ENCODE data around the gene TNFAIP6.

The TNFAIP6 gene

DNA sequence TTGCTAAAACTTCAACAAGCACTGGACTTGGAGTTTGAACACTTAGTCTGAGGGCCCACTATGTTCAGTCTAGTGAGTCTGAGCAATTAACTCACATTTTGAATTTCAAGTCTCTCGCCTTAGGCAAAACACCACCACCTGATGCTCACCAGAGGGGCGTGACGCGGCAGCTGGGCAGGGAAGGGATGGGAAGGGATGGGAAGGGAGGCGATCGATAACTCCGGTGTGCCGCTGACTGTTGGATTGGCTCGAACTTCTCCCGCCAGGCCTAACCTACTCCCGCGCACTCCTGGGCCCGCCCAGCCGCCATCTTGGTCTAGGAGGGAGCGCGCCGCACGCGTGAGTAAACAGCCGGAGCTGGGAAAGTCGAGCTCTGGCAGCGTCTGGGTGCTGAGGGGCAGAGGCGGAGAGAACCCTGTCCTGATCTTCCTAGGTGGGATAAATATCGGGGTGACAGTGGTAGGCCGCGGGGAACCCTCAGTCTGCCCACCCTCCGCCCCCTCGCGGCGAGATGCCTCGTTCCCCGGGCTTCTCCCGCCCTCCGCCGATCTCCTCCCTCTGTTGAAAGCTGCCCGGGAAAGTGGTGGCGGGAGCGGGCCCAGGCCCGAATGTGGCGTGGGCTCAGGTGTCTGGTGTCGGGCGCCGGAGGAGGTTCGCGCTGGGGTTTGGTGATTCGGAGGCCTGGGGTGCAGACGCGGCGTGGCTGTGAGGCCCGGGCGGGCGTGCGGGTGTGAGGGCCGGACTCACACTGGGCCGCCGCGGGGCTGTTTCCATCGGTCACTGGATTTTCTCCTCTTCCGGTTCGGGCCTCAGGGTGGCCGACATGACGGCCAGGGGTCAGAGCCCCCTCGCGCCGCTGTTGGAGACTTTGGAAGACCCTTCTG lies 52.5 kb downstream of the TNFAIP6 start, which contains the start of gene RIF1 (continued):
- TF ChIP-seq ZFP69B (tag by site-specific recombination; IDR thresholded peaks at IDR 0.05), result peak; percentile 81
- TF ChIP-seq OVOL3 (tag by site-specific recombination; IDR thresholded peaks at IDR 0.05), result no peak
- peak; percentile 91 for TF ChIP-seq KLF7 (tag by site-specific recombination; IDR thresholded peaks at IDR 0.05; ENCODE audit: borderline replicate concordance)
- TF ChIP-seq ZNF174 (tag by site-specific recombination; IDR thresholded peaks at IDR 0.05), result no peak
- no peak for TF ChIP-seq ZNF184 (tag by site-specific recombination; IDR thresholded peaks at IDR 0.05)
- peak; percentile 58; the same call in 1 of the 2 replicates for TF ChIP-seq ZNF394 (tag by site-specific recombination; IDR thresholded peaks at IDR 0.05; ENCODE audit: borderline replicate concordance)
- TF ChIP-seq, protein P1, sequence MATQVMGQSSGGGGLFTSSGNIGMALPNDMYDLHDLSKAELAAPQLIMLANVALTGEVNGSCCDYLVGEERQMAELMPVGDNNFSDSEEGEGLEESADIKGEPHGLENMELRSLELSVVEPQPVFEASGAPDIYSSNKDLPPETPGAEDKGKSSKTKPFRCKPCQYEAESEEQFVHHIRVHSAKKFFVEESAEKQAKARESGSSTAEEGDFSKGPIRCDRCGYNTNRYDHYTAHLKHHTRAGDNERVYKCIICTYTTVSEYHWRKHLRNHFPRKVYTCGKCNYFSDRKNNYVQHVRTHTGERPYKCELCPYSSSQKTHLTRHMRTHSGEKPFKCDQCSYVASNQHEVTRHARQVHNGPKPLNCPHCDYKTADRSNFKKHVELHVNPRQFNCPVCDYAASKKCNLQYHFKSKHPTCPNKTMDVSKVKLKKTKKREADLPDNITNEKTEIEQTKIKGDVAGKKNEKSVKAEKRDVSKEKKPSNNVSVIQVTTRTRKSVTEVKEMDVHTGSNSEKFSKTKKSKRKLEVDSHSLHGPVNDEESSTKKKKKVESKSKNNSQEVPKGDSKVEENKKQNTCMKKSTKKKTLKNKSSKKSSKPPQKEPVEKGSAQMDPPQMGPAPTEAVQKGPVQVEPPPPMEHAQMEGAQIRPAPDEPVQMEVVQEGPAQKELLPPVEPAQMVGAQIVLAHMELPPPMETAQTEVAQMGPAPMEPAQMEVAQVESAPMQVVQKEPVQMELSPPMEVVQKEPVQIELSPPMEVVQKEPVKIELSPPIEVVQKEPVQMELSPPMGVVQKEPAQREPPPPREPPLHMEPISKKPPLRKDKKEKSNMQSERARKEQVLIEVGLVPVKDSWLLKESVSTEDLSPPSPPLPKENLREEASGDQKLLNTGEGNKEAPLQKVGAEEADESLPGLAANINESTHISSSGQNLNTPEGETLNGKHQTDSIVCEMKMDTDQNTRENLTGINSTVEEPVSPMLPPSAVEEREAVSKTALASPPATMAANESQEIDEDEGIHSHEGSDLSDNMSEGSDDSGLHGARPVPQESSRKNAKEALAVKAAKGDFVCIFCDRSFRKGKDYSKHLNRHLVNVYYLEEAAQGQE (tag by site-specific recombination; IDR thresholded peaks at IDR 0.05), result no peak
- TF ChIP-seq ZBTB17 (tag by site-specific recombination; IDR thresholded peaks at IDR 0.05), result peak; percentile 99
- TF ChIP-seq HOXD13 (CRISPR knock-in tag; IDR thresholded peaks at IDR 0.05; ENCODE audit: borderline replicate concordance), result 0 out of 2 replicates have a peak, but pooled peaks have one; percentile 37
- TF ChIP-seq, protein P2, sequence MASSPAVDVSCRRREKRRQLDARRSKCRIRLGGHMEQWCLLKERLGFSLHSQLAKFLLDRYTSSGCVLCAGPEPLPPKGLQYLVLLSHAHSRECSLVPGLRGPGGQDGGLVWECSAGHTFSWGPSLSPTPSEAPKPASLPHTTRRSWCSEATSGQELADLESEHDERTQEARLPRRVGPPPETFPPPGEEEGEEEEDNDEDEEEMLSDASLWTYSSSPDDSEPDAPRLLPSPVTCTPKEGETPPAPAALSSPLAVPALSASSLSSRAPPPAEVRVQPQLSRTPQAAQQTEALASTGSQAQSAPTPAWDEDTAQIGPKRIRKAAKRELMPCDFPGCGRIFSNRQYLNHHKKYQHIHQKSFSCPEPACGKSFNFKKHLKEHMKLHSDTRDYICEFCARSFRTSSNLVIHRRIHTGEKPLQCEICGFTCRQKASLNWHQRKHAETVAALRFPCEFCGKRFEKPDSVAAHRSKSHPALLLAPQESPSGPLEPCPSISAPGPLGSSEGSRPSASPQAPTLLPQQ (tag by site-specific recombination; IDR thresholded peaks at IDR 0.05), result peak; percentile 85
- TF ChIP-seq ZNF2 (tag by site-specific recombination; IDR thresholded peaks at IDR 0.05), result no peak
- TF ChIP-seq ZNF248 (tag by site-specific recombination; IDR thresholded peaks at IDR 0.05), result no peak
- TF ChIP-seq ZNF600 (tag by site-specific recombination; IDR thresholded peaks at IDR 0.05), result 0 out of 2 replicates have a peak, but pooled peaks have one; percentile 10
- TF ChIP-seq WT1 (tag by site-specific recombination; IDR thresholded peaks at IDR 0.05), result peak; percentile 62
- no peak for TF ChIP-seq ZNF664 (tag by site-specific recombination; IDR thresholded peaks at IDR 0.05)
- TF ChIP-seq, protein P3, sequence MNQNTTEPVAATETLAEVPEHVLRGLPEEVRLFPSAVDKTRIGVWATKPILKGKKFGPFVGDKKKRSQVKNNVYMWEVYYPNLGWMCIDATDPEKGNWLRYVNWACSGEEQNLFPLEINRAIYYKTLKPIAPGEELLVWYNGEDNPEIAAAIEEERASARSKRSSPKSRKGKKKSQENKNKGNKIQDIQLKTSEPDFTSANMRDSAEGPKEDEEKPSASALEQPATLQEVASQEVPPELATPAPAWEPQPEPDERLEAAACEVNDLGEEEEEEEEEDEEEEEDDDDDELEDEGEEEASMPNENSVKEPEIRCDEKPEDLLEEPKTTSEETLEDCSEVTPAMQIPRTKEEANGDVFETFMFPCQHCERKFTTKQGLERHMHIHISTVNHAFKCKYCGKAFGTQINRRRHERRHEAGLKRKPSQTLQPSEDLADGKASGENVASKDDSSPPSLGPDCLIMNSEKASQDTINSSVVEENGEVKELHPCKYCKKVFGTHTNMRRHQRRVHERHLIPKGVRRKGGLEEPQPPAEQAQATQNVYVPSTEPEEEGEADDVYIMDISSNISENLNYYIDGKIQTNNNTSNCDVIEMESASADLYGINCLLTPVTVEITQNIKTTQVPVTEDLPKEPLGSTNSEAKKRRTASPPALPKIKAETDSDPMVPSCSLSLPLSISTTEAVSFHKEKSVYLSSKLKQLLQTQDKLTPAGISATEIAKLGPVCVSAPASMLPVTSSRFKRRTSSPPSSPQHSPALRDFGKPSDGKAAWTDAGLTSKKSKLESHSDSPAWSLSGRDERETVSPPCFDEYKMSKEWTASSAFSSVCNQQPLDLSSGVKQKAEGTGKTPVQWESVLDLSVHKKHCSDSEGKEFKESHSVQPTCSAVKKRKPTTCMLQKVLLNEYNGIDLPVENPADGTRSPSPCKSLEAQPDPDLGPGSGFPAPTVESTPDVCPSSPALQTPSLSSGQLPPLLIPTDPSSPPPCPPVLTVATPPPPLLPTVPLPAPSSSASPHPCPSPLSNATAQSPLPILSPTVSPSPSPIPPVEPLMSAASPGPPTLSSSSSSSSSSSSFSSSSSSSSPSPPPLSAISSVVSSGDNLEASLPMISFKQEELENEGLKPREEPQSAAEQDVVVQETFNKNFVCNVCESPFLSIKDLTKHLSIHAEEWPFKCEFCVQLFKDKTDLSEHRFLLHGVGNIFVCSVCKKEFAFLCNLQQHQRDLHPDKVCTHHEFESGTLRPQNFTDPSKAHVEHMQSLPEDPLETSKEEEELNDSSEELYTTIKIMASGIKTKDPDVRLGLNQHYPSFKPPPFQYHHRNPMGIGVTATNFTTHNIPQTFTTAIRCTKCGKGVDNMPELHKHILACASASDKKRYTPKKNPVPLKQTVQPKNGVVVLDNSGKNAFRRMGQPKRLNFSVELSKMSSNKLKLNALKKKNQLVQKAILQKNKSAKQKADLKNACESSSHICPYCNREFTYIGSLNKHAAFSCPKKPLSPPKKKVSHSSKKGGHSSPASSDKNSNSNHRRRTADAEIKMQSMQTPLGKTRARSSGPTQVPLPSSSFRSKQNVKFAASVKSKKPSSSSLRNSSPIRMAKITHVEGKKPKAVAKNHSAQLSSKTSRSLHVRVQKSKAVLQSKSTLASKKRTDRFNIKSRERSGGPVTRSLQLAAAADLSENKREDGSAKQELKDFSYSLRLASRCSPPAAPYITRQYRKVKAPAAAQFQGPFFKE (tag by site-specific recombination; IDR thresholded peaks at IDR 0.05; ENCODE audit: borderline replicate concordance), result no peak
- TF ChIP-seq YY2 (tag by site-specific recombination; IDR thresholded peaks at IDR 0.05), result peak; percentile 90
- TF ChIP-seq, protein P4, sequence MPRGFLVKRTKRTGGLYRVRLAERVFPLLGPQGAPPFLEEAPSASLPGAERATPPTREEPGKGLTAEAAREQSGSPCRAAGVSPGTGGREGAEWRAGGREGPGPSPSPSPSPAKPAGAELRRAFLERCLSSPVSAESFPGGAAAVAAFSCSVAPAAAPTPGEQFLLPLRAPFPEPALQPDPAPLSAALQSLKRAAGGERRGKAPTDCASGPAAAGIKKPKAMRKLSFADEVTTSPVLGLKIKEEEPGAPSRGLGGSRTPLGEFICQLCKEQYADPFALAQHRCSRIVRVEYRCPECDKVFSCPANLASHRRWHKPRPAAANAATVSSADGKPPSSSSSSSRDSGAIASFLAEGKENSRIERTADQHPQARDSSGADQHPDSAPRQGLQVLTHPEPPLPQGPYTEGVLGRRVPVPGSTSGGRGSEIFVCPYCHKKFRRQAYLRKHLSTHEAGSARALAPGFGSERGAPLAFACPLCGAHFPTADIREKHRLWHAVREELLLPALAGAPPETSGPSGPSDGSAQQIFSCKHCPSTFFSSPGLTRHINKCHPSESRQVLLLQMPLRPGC (tag by site-specific recombination; IDR thresholded peaks at IDR 0.05), result peak; percentile 50; the same call in 1 of the 2 replicates
- TF ChIP-seq KLF10 (tag by site-specific recombination; IDR thresholded peaks at IDR 0.05), result peak; percentile 82
- TF ChIP-seq ZBTB1 (tag by site-specific recombination; IDR thresholded peaks at IDR 0.05), result 0 out of 2 replicates have a peak, but pooled peaks have one; percentile 28
- TF ChIP-seq, protein P5, sequence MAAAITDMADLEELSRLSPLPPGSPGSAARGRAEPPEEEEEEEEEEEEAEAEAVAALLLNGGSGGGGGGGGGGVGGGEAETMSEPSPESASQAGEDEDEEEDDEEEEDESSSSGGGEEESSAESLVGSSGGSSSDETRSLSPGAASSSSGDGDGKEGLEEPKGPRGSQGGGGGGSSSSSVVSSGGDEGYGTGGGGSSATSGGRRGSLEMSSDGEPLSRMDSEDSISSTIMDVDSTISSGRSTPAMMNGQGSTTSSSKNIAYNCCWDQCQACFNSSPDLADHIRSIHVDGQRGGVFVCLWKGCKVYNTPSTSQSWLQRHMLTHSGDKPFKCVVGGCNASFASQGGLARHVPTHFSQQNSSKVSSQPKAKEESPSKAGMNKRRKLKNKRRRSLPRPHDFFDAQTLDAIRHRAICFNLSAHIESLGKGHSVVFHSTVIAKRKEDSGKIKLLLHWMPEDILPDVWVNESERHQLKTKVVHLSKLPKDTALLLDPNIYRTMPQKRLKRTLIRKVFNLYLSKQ (tag by site-specific recombination; IDR thresholded peaks at IDR 0.05; ENCODE audit: borderline replicate concordance), result no peak
- no peak for TF ChIP-seq ZNF596 (tag by site-specific recombination; IDR thresholded peaks at IDR 0.05)
- TF ChIP-seq ZNF837 (tag by site-specific recombination; IDR thresholded peaks at IDR 0.05), result no peak
- TF ChIP-seq RBAK (tag by site-specific recombination; IDR thresholded peaks at IDR 0.05), result no peak
- TF ChIP-seq OSR2 (tag by site-specific recombination; IDR thresholded peaks at IDR 0.05), result no peak
- no peak for TF ChIP-seq ZNF514 (tag by site-specific recombination; IDR thresholded peaks at IDR 0.05)
